OCI-LY1 (cell line): Measurements from ENCODE around the gene XPO4.
"Not testable (repeated sequence)": the region's sequence is repeated elsewhere in the genome, so short reads cannot be mapped to it uniquely, and the experiment has no call there.

Experiments
- EZH2 ChIP-seq: fragments of 200-600 bp; sonication (generic), shearing (Covaris generic); IDR thresholded peaks from 2 replicates; pipeline ENCODE4 v1.8.0; 2017; ENCODE audit warnings: borderline replicate concordance, mixed run types, mild to moderate bottlenecking, antibody characterized with exemption, low read length, moderate library complexity, mixed read lengths
- TF ChIP-seq, protein P1 (sequence below): fragments of 200-600 bp; sonication (generic), shearing (Covaris generic); IDR thresholded peaks from 2 replicates; pipeline ENCODE4 v1.5.1; 2017; ENCODE audit warnings: mild to moderate bottlenecking, antibody characterized with exemption, low read length, moderate library complexity, mixed read lengths

DNA sequence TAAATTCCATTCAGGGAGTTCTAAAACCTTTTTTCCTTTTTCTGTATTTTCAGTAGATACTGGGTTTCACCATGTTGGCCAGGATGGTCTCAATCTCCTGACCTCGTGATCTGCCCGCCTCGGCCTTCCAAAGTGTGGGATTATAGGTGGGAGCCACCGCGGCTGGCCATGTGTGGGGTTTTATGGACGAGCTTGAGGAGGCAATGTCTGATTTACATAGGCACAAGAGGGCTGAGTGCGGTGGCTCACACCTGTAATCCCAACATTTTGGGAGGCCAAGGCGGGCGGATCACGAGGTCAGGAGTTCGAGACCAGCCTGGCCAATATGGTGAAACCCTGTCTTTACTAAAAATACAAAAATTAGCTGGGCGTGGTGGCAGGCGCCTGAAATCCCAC lies 22.8 kb upstream of the XPO4 start:
- TF ChIP-seq, protein P1, sequence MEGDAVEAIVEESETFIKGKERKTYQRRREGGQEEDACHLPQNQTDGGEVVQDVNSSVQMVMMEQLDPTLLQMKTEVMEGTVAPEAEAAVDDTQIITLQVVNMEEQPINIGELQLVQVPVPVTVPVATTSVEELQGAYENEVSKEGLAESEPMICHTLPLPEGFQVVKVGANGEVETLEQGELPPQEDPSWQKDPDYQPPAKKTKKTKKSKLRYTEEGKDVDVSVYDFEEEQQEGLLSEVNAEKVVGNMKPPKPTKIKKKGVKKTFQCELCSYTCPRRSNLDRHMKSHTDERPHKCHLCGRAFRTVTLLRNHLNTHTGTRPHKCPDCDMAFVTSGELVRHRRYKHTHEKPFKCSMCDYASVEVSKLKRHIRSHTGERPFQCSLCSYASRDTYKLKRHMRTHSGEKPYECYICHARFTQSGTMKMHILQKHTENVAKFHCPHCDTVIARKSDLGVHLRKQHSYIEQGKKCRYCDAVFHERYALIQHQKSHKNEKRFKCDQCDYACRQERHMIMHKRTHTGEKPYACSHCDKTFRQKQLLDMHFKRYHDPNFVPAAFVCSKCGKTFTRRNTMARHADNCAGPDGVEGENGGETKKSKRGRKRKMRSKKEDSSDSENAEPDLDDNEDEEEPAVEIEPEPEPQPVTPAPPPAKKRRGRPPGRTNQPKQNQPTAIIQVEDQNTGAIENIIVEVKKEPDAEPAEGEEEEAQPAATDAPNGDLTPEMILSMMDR = not testable (repeated sequence)
- TF ChIP-seq EZH2 = not testable (repeated sequence)
